NCI-H1436 treated with DMSO at 0.1 percent for 48 hours (cell line): ENCODE data around the gene RSRC2.
"Not testable (repeated sequence)": the region's sequence is repeated elsewhere in the genome, so short reads cannot be mapped to it uniquely, and the experiment has no call there.

Experiments used
- DNase-seq: peaks from one replicate; lab custom pipeline; 2025; lab: John Stamatoyannopoulos, UW

RSRC2 gene

GRCh38 chr12:122518908-122519307, 7.8 kb downstream of the RSRC2 start:
- DNase-seq = no peak

- no peak for DNase-seq
Observed at GRCh38 chr12:122517877-122518276, 8.9 kb downstream of the RSRC2 start.

GRCh38 chr12:122516544-122517361, 10.0 kb downstream of the RSRC2 start:
- DNase-seq = no peak

- DNase-seq = no peak
Observed at GRCh38 chr12:122515275-122515674, 11.5 kb downstream of the RSRC2 start.

- DNase-seq = no peak
Observed at GRCh38 chr12:122513660-122514059, 13.1 kb downstream of the RSRC2 start.

- not testable (repeated sequence) for DNase-seq
Observed at GRCh38 chr12:122513028-122513427, 13.7 kb downstream of the RSRC2 start.

- DNase-seq = no peak
Observed at GRCh38 chr12:122508163-122508562, 18.6 kb downstream of the RSRC2 start.

- no peak for DNase-seq
Observed at GRCh38 chr12:122506393-122506938, 20.3 kb downstream of the RSRC2 start.

- no peak for DNase-seq
Observed at GRCh38 chr12:122505419-122506051, 21.2 kb downstream of the RSRC2 start.

GRCh38 chr12:122503783-122504590, 22.7 kb downstream of the RSRC2 start:
- DNase-seq = no peak

GRCh38 chr12:122503147-122503751, 23.5 kb downstream of the RSRC2 start:
- no peak for DNase-seq

GRCh38 chr12:122501489-122501989, 25.2 kb downstream of the RSRC2 start:
- DNase-seq = no peak

GRCh38 chr12:122500685-122501488, 25.8 kb downstream of the RSRC2 start, which contains the start of gene ZCCHC8:
ZCCHC8 (minus strand) TSS chr12:122500932; CDS start chr12:122500840, 92 bp downstream.
- peak; percentile 96 for DNase-seq

- peak; percentile 6 for DNase-seq
Observed at GRCh38 chr12:122499991-122500684, 26.6 kb downstream of the RSRC2 start.

- DNase-seq = no peak
Observed at GRCh38 chr12:122495258-122495657, 31.5 kb downstream of the RSRC2 start.

- not testable (repeated sequence) for DNase-seq
Observed at GRCh38 chr12:122493222-122493621, 33.5 kb downstream of the RSRC2 start.

GRCh38 chr12:122491991-122492390, 34.7 kb downstream of the RSRC2 start:
- DNase-seq = no peak

GRCh38 chr12:122489038-122489437, 37.7 kb downstream of the RSRC2 start:
- DNase-seq = no peak

GRCh38 chr12:122487807-122488206, 38.9 kb downstream of the RSRC2 start:
- not testable (repeated sequence) for DNase-seq

GRCh38 chr12:122486805-122487426, 39.8 kb downstream of the RSRC2 start:
- DNase-seq = no peak
